ENCODE data around the gene MICAL2.

The MICAL2 gene

DNA sequence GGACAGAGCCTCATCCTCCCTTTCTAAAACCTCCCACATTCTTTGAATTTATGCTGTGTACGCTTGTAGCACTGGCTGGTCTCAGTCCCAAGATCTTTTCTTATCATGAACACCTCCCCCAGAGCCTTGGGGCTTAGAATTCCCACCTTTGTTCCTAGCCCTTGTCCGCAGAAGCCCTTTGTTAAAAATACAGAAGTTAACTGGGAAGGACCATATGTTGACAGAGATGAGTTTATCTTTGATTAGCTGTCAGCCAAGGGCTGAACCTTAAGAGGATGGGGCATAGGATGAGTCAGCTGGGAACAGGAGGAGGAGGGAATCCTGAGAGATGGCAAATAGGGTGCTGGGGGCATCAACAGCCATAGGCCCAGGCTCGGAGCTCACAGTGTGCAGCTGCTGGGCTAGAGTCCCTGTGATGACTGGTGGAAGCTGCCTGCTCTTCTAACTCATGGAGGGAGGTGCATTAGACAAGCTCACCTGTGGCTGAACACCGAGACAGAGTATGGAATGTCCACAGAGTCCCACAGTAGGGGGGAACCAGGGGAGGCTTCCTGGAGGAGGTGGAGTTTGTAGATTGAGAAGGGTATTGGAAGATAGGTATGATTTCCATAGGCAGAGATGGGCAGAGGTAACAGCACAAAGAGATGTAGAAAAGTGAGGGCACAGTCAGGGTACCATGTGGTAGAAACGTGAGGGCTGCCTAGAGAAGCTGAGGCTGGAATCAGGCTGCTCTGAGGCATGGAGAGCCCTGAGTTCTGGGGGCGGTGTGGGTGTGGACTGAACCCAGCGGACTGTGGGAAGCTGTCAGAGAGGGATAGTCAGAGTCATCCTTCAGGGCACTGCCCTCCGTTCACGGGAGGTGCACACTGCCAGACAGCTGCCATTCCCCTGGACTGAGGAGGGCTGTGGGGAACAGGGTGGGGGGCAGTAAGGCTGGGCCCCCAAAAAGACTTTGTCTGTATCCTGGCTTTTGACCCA lies 9.9 kb downstream of the MICAL2 start:
- no peak overlapping the region for H3K4me3 ChIP-seq (ENCODE audit: low read depth, low read length)
- TF ChIP-seq, protein P1, sequence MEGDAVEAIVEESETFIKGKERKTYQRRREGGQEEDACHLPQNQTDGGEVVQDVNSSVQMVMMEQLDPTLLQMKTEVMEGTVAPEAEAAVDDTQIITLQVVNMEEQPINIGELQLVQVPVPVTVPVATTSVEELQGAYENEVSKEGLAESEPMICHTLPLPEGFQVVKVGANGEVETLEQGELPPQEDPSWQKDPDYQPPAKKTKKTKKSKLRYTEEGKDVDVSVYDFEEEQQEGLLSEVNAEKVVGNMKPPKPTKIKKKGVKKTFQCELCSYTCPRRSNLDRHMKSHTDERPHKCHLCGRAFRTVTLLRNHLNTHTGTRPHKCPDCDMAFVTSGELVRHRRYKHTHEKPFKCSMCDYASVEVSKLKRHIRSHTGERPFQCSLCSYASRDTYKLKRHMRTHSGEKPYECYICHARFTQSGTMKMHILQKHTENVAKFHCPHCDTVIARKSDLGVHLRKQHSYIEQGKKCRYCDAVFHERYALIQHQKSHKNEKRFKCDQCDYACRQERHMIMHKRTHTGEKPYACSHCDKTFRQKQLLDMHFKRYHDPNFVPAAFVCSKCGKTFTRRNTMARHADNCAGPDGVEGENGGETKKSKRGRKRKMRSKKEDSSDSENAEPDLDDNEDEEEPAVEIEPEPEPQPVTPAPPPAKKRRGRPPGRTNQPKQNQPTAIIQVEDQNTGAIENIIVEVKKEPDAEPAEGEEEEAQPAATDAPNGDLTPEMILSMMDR (IDR thresholded peaks at IDR 0.05; ENCODE audit: borderline replicate concordance, insufficient read depth, low read depth, low read length): no peak

DNA sequence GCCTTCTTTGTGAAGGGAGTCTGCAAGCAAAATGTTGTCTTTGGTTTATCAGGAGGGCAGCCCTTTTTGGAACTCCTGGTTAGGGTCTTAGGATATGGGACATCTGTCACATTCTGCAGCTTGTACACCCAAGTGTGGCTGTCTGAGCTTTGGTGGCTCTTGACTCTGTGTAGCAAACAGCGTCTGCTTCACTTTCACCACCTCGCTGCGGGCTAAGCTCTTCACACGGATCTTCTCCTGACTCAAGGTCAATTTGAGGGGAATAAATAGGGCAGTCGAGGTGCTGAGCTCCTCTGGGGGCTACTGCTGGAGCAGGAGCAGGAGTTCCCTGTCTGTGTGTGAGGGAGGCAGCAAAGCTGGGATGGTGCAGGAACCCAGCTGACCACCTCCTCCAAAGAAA lies 10.6 kb downstream of the MICAL2 start:
- H3K4me3 ChIP-seq (ENCODE audit: low read depth, low read length): no peak overlapping the region
- TF ChIP-seq, protein P1 (IDR thresholded peaks at IDR 0.05; ENCODE audit: borderline replicate concordance, insufficient read depth, low read depth, low read length): no peak

DNA sequence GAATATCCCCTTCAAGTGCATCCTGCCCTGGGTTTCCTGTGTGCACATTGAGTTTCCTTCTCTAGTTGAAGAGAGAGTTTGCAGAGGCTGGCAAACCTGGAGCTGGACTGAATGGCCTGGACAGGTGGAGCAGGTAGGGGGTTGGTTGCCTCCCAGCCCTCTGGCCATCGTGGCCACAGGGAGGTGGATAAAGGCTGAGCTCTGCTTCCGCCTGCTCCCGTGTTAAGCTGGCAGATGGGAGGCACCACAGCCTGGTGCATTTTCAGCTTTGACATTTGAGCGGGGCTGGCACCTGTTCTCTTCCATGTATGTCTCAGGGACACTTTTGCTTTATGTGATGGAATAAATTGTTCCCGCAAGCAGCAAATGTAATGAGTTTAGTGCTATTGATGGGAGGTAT lies 11.1 kb downstream of the MICAL2 start:
- TF ChIP-seq, protein P1 (IDR thresholded peaks at IDR 0.05; ENCODE audit: borderline replicate concordance, insufficient read depth, low read depth, low read length): no peak
- H3K4me3 ChIP-seq (ENCODE audit: low read depth, low read length): no peak overlapping the region

DNA sequence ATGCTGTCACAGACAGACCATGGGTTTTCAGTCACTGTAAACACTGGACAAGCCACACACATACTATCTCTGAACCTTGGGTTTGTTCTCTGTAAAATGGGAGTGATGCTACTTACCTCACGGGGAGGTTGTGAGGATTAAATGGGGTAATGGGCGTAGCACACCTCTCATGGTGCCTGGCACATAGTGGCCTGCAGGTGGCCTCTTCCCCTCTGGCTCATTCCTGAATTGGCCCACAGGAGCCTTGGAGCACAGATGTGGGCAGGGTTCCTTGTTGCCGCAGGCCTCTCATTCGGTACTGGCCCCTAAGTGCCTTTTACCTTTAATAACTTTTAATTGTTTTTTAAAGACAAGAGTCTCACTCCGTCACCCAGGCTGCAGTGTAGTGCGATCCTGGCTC lies 11.7 kb downstream of the MICAL2 start:
- H3K4me3 ChIP-seq (ENCODE audit: low read depth, low read length): no peak overlapping the region
- TF ChIP-seq, protein P1 (IDR thresholded peaks at IDR 0.05; ENCODE audit: borderline replicate concordance, insufficient read depth, low read depth, low read length): peak; percentile 40; the same call in 1 of the 2 replicates

DNA sequence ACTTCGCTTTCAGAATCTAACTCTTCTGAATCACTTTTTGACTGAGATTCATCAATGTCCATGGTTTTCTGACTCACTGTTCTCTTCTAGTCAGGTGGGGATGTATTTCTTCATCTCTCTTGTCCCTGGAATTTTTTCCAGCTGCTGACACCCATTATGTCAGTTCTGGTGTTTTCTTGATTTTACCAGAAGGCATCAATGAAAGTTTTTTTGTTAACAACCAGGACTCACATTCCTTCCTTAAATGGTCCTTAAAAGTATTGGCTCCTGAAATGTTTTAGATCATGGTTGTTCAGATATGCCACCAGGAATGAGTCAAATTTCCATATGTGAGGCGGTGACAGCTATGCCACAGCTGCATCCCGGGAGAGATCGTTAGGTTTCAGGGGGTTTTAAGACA lies 12.9 kb downstream of the MICAL2 start:
- H3K4me3 ChIP-seq (ENCODE audit: low read depth, low read length): no peak overlapping the region
- TF ChIP-seq, protein P1 (IDR thresholded peaks at IDR 0.05; ENCODE audit: borderline replicate concordance, insufficient read depth, low read depth, low read length): no peak

DNA sequence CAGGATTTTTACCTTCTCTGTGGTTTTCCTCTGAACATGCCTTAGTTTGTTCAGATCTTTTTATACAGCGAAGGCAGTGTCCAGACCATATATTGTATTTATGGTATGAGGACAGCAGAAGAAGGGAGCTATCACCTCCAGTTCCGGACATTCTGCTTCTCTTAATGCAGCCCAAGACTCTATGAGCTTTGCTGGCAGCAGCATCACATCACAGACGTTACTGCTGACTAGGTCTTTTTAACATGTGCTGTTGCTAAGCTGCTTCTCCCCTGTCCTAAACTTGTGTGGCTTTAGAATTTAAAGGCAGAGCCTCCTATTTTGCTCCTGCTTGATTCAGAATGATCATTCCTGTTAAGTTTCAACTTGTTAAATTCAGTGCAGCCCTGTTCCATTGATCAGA lies 13.4 kb downstream of the MICAL2 start:
- TF ChIP-seq, protein P1 (IDR thresholded peaks at IDR 0.05; ENCODE audit: borderline replicate concordance, insufficient read depth, low read depth, low read length): no peak
- no peak overlapping the region for H3K4me3 ChIP-seq (ENCODE audit: low read depth, low read length)

DNA sequence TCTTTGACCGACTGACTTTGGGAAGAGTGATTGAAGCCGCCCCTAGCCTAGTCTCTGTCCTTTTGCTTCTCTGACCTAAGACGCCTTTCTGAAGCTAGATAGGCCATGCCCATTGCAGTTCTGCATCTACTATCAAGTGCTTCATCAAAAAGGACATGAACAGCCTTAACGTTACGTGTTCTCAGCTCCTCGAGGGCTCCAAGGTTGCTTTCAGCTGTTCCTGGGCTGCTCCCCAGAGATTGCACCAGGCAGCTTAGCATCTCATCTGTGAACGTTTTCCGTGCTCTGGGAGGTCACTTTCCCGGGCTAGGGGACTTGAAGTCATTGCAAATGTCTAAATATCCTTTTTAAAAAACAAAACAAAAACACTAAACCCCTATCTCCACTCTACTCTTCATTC lies 13.9 kb downstream of the MICAL2 start:
- TF ChIP-seq, protein P1 (IDR thresholded peaks at IDR 0.05; ENCODE audit: borderline replicate concordance, insufficient read depth, low read depth, low read length): no peak
- H3K4me3 ChIP-seq (ENCODE audit: low read depth, low read length): no peak overlapping the region

Data from GM12875 (cell line).